Activated T-helper 17 cell treated with anti-CD3 and anti-CD28 coated beads, Interleukin-2, amount 50 U/mL, for 72 hours (primary cell): ENCODE results near the gene GABARAPL2. TPM values are rescaled to one million over a fixed set of nuclear protein-coding genes. Genes with fewer than 3 reads are reported as not detected.
"Not testable (repeated sequence)": the region's sequence is repeated elsewhere in the genome, so short reads cannot be mapped to it uniquely, and the experiment has no call there.

Source experiments
- ATAC-seq: fragments of 150-1000 bp; cut with Tn5 transposase; replicated peaks from 2 replicates; pipeline ENCODE4 v1.10.0; 2021; ENCODE audit warnings: mild to moderate bottlenecking, moderate library complexity
- H3K27ac Mint-ChIP-seq: one replicate; pipeline ENCODE4 v1.8.0; 2022; ENCODE audit warnings: mixed read lengths
- H3K27me3 Mint-ChIP-seq: one replicate; pipeline ENCODE4 v1.8.0; 2022; ENCODE audit warnings: mixed read lengths
- H3K36me3 Mint-ChIP-seq: one replicate; pipeline ENCODE4 v1.8.0; 2022; ENCODE audit warnings: low read depth, mild to moderate bottlenecking, mixed read lengths
- H3K4me1 Mint-ChIP-seq: one replicate; pipeline ENCODE4 v1.8.0; 2022; ENCODE audit warnings: mixed read lengths
- H3K4me3 Mint-ChIP-seq: one replicate; pipeline ENCODE4 v1.8.0; 2022; ENCODE audit warnings: mild to moderate bottlenecking, mixed read lengths
- H3K9me3 Mint-ChIP-seq: one replicate; pipeline ENCODE4 v1.8.0; 2022; ENCODE audit warnings: mixed read lengths
- total RNA-seq, 2 donors: library from RNA; stranded (reverse); gene quantifications; one replicate each; pipeline ENCODE4 v1.2.3, GENCODE V29; 2022

GABARAPL2 gene
- total RNA-seq, 2 donors from 2014 or later: 67.3 to 69.4 TPM

- H3K4me1 Mint-ChIP-seq: no peaks in the 10 kb centered on the region
Observed at GRCh38 chr16:75541236-75541635, 24.9 kb upstream of the GABARAPL2 start.

GRCh38 chr16:75542462-75542861 is 23.7 kb upstream of the GABARAPL2 start:
- not testable (repeated sequence) for H3K36me3 Mint-ChIP-seq, ATAC-seq, H3K4me3 Mint-ChIP-seq, H3K27me3 Mint-ChIP-seq, H3K9me3 Mint-ChIP-seq, H3K27ac Mint-ChIP-seq, H3K4me1 Mint-ChIP-seq

More at GRCh38 chr16:75541236-75541635, 24.9 kb upstream of the GABARAPL2 start:
- Mint-ChIP-seq H3K27ac (no peak overlapping the region), H3K4me3 (no peak overlapping the region), H3K9me3 (no peaks in the 10 kb centered on the region), H3K27me3 (no peaks in the 10 kb centered on the region), H3K36me3 (no peaks in the 10 kb centered on the region)
- no peak for ATAC-seq

GRCh38 chr16:75545879-75546278 is 20.3 kb upstream of the GABARAPL2 start:
- H3K4me1 Mint-ChIP-seq, H3K36me3 Mint-ChIP-seq, ATAC-seq, H3K27ac Mint-ChIP-seq, H3K9me3 Mint-ChIP-seq, H3K4me3 Mint-ChIP-seq, H3K27me3 Mint-ChIP-seq: not testable (repeated sequence)

- H3K27me3 Mint-ChIP-seq: no peaks in the 10 kb centered on the region
- H3K4me1 Mint-ChIP-seq: no peaks in the 10 kb centered on the region
- no peak for ATAC-seq
- H3K9me3 Mint-ChIP-seq: no peaks in the 10 kb centered on the region
- H3K4me3 Mint-ChIP-seq: no peak overlapping the region
- H3K27ac Mint-ChIP-seq: no peak overlapping the region
- no peaks in the 10 kb centered on the region for H3K36me3 Mint-ChIP-seq
Observed at GRCh38 chr16:75546293-75546692, 19.9 kb upstream of the GABARAPL2 start.

GRCh38 chr16:75548456-75548855 is 17.7 kb upstream of the GABARAPL2 start:
- H3K27me3 Mint-ChIP-seq, H3K9me3 Mint-ChIP-seq, H3K4me3 Mint-ChIP-seq, H3K36me3 Mint-ChIP-seq, H3K27ac Mint-ChIP-seq, ATAC-seq, H3K4me1 Mint-ChIP-seq: not testable (repeated sequence)

GRCh38 chr16:75550211-75550662 is 15.9 kb upstream of the GABARAPL2 start:
- Mint-ChIP-seq H3K4me1 (no peaks in the 10 kb centered on the region), H3K9me3 (no peaks in the 10 kb centered on the region), H3K27ac (no peak overlapping the region), H3K27me3 (no peaks in the 10 kb centered on the region), H3K4me3 (no peak overlapping the region), H3K36me3 (no peaks in the 10 kb centered on the region)
- ATAC-seq: peak; percentile 79

- no peak for ATAC-seq
- Mint-ChIP-seq H3K36me3 (no peaks in the 10 kb centered on the region), H3K27ac (no peak overlapping the region), H3K4me1 (peaks cover 5% of the 10 kb centered on the region), H3K9me3 (no peaks in the 10 kb centered on the region), H3K27me3 (no peaks in the 10 kb centered on the region), H3K4me3 (no peak overlapping the region)
Observed at GRCh38 chr16:75552951-75553350, 13.2 kb upstream of the GABARAPL2 start.

GRCh38 chr16:75555213-75555706 is 10.9 kb upstream of the GABARAPL2 start:
- H3K9me3 Mint-ChIP-seq: no peaks in the 10 kb centered on the region
- peak; percentile 2 for ATAC-seq
- peaks cover 2% of the 10 kb centered on the region for H3K27me3 Mint-ChIP-seq
- peak overlapping the region; percentile 95 for H3K4me3 Mint-ChIP-seq
- H3K36me3 Mint-ChIP-seq: no peaks in the 10 kb centered on the region
- peaks cover 5% of the 10 kb centered on the region for H3K4me1 Mint-ChIP-seq
- H3K27ac Mint-ChIP-seq: peak overlapping the region; percentile 93

- H3K36me3 Mint-ChIP-seq: no peaks in the 10 kb centered on the region
- peak within 1 kb of the TSS; percentile 93 for H3K27ac Mint-ChIP-seq
- H3K27me3 Mint-ChIP-seq: peaks cover 2% of the 10 kb centered on the region
- H3K9me3 Mint-ChIP-seq: no peaks in the 10 kb centered on the region
- H3K4me1 Mint-ChIP-seq: peaks cover 5% of the 10 kb centered on the region
- ATAC-seq: peak; percentile 98
- H3K4me3 Mint-ChIP-seq: peak within 1 kb of the TSS; percentile 95
Observed at GRCh38 chr16:75555707-75556430, 10.3 kb upstream of the GABARAPL2 start, which contains the start of gene TMEM231. TMEM231 (minus strand) TSS chr16:75556252; CDS start chr16:75556209, 43 bp downstream.

- H3K36me3 Mint-ChIP-seq: no peaks in the 10 kb centered on the region
- H3K4me3 Mint-ChIP-seq: peak overlapping the region; percentile 95
- H3K9me3 Mint-ChIP-seq: no peaks in the 10 kb centered on the region
- peak overlapping the region; percentile 59 for H3K27ac Mint-ChIP-seq
- H3K4me1 Mint-ChIP-seq: peaks cover 5% of the 10 kb centered on the region
- ATAC-seq: no peak
- H3K27me3 Mint-ChIP-seq: peaks cover 2% of the 10 kb centered on the region
Observed at GRCh38 chr16:75556431-75556950, 9.7 kb upstream of the GABARAPL2 start.

- ATAC-seq: no peak
- Mint-ChIP-seq H3K27me3 (peaks cover 12% of the 10 kb centered on the region), H3K9me3 (no peaks in the 10 kb centered on the region), H3K36me3 (no peaks in the 10 kb centered on the region), H3K27ac (no peak overlapping the region), H3K4me1 (peaks cover 5% of the 10 kb centered on the region), H3K4me3 (no peak overlapping the region)
Observed at GRCh38 chr16:75558846-75559401, 7.3 kb upstream of the GABARAPL2 start.

GRCh38 chr16:75559564-75560372 is 6.4 kb upstream of the GABARAPL2 start:
- no peaks in the 10 kb centered on the region for H3K36me3 Mint-ChIP-seq
- ATAC-seq: no peak
- no peak overlapping the region for H3K4me3 Mint-ChIP-seq
- H3K4me1 Mint-ChIP-seq: peaks cover 5% of the 10 kb centered on the region
- no peaks in the 10 kb centered on the region for H3K9me3 Mint-ChIP-seq
- peaks cover 16% of the 10 kb centered on the region for H3K27me3 Mint-ChIP-seq
- H3K27ac Mint-ChIP-seq: no peak overlapping the region

GRCh38 chr16:75565640-75566039 is 539 bp upstream of the GABARAPL2 start:
- H3K4me3 Mint-ChIP-seq: peak overlapping the region; percentile 85

GRCh38 chr16:75566758-75567255 is 628 bp downstream of the GABARAPL2 start:
- ATAC-seq: peak; percentile 1
- H3K9me3 Mint-ChIP-seq: no peaks in the 10 kb centered on the region
- H3K36me3 Mint-ChIP-seq: peaks cover 43% of the 10 kb centered on the region
- H3K4me3 Mint-ChIP-seq: peak overlapping the region; percentile 85
- H3K27me3 Mint-ChIP-seq: peaks cover 14% of the 10 kb centered on the region
- H3K27ac Mint-ChIP-seq: peak overlapping the region; percentile 59
- peaks cover 11% of the 10 kb centered on the region for H3K4me1 Mint-ChIP-seq

More at GRCh38 chr16:75565640-75566039, 539 bp upstream of the GABARAPL2 start:
- Mint-ChIP-seq H3K27ac (peak overlapping the region; percentile 87), H3K9me3 (no peaks in the 10 kb centered on the region), H3K27me3 (peaks cover 14% of the 10 kb centered on the region), H3K36me3 (peaks cover 34% of the 10 kb centered on the region), H3K4me1 (peaks cover 11% of the 10 kb centered on the region)
- no peak for ATAC-seq
